GM21529 (cell line): Measurements from ENCODE around the gene STK32B.
"Not testable (repeated sequence)": the region's sequence is repeated elsewhere in the genome, so short reads cannot be mapped to it uniquely, and the experiment has no call there.

Source experiments
- ATAC-seq: cut with Tn5 transposase; IDR thresholded peaks from one replicate; pipeline ENCODE4 v1.9.1; 2021; ENCODE audit not compliant: unreplicated experiment

The STK32B gene

DNA sequence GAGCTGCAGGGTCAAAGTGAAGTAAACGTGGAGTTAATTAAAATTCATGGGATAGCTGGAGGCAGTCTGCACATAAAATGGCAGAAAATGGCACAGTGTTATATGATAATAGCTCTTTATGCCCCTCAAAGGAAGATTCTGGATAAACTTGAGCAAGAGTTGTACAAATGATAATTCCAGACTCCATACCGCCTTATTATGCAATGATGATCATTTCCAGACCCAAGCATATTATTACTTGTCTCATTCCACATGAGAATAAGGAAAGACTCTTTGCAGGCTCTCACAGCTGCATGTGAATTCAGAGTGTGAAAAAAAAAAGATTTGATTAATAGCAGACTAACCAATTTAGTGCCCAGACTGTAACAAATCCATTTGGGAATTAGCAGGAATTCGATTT is 105.4 kb downstream of the STK32B start:
- ATAC-seq: no peak

DNA sequence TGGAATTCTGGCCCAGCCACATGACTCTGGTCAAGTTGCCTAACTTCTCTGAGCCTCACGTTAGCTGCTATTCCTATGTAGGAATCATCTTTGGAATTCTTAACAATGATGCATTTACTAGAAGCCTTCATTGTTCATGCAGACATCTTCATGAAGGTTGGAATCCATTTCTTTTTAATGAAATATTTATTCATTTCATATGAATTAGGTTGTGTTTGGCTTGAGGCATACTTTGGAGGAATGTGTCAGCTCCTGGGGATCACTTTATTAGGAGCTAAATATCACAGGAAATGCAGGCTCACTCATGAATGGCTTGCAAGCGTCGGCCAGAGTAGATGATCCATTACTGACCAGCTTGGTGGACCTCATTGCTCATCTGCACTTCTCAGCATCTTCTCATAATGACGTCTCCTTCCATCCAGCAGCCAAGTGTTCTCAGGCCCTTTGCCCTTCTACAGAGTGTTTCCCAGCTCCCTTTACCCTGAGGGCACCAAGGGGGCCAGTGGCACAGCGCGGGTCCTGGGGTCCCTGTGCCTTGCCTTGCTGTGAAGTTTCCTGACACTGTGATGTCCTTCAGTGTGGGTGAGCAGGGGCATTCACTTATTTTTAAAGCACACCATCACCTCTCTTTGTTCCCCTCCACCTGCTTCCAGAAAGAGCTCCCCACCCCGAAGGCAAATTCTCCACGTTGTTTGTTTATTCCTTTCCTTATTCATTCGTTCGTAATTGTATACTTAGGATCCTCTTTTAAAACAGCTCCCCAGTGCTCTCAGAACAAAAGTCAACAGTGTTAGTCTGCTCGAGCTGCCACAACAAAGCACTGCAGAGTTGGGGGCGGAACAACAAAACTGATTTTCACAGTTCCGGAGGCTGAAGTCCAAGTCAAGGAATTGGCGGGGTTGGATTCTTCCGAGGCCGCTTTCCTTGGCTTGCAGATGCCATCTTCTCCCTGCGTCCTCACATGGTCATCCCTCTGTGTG is 106.8 kb downstream of the STK32B start:
- no peak for ATAC-seq

- ATAC-seq: no peak
Observed at GRCh38 chr4:5158825-5159224, 107.5 kb downstream of the STK32B start.

DNA sequence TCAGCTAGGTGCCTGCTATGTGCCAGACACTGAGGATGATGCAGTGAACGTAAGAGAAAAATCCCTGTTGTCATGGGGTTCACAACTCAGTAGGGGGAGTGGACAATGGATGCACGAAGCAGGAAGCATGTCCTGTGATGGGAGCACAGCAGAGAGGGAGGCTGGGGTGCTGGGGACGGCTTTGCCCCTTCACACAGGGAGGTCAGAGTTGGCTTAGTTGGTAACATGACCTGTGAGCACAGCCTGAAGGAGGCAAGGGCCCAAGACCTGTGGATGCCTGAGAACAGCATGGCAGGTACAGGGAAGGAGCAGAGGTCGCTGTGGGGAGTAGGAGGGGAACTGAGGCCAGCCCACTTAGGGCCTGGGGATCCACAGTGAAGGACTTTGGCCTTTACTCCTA is 109.4 kb downstream of the STK32B start:
- ATAC-seq: no peak

GRCh38 chr4:5162909-5163508 is 111.7 kb downstream of the STK32B start:
- no peak for ATAC-seq

DNA sequence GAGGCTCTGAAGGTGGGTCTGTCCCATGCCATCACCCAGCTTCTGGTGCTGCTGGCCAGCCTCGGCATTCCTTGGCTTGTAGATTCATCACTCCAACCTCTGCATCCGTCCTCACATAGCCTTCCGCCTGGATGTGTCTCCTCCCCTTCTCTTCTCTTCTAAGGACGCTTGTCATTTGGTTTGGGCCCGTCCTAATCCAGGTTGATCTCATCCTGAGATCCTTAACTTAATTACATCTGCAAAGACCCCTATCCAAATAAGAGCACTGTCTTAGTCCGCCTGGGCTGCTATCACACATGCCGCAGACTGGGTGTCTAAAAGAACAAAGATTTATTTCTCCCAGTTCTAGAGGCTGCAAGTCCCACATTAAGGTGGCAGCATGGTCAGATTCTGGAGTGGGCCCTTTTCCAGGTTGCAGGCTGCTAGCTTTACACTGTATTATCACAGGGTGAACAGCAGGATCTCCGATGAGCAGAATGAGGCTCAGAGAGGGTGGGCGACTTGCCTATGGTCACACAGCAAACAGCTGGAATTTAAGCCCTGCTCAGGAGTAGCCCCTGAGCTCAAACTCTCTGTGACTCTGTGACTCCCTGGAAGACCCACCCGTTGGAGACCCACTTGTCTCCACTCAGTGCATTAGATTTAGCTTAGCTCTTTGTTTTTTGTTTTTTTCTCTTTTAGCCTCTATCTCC is 113.1 kb downstream of the STK32B start:
- ATAC-seq: no peak

- ATAC-seq: no peak
Observed at GRCh38 chr4:5165420-5166369, 114.4 kb downstream of the STK32B start.

- ATAC-seq: no peak
Observed at GRCh38 chr4:5166377-5166776, 115.1 kb downstream of the STK32B start.

DNA sequence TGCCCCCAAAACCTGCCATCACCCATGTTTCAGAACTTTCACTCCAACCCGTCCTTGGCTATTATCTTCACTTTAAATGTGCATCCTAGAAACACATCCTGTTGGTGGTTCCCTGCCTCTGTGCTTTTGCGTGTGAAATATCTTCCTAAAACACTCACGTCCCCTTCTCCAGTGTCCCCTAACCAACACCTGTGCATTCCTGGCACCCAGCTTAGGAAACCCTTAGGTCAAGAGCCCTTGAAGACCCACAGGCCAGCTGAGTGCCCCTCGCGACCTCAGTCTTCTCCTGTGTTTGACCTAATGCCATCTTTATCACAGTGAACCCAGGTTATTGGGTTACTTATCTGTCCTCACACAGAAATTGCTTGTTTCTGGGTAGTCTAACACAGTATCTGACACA is 117.6 kb downstream of the STK32B start:
- ATAC-seq: no peak

GRCh38 chr4:5175836-5176235 is 124.6 kb downstream of the STK32B start:
- not testable (repeated sequence) for ATAC-seq

DNA sequence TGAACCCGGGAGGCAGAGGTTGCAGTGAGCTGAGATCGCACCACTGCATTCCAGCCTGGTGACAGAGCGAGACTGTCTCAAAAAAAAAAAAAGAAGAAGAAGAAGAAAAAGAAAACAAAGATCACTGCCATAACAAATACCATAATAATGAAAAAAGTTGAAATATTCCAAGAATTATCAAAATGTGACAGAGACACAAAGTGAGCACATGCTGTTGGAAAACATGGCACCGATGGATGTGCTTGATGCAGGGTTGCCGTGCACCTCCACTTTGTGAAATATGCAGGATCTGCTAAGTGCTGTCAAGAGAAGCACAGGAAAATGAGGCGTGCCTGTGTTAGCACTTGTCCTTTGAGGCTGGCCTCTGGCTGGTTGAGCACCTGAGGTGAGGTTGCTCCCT is 133.3 kb downstream of the STK32B start:
- ATAC-seq: no peak

- no peak for ATAC-seq
Observed at GRCh38 chr4:5185551-5185950, 134.3 kb downstream of the STK32B start.

DNA sequence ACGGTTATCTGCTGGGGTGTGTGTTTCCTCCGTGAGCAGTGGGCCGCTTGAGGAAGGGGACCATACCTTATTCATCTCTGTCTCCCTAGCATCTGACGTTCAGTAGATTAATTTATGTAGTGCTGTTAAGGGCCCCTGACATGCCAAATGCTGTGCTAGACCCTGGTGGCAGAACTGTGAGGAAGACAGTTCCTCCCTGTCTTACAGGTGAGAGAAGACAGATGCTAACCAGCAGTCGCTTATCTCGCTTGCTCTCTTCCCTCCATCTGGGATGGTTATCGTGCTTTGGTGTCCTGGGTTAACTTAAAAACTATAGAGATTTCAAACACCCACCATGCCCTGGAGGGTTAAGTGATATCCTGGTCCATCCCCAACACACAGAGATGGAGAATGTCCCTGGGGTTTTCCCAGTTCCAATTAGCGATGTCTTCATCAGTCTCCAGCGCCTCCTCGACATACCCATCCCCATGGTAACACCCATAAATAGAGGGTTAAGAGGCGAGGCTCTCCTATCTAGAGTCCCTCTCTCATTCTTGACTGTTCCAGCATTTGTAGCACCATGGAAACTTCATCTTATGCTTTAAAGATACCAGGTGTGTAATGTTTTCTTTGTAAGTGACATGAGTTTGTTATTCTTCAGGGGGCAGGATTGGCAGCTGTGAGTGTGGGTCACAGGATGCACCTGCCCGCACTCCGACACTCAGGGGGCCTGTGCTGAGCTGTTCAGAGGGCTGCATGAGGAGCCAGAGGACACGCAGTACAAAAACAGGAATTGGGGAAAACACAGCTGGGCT is 135.2 kb downstream of the STK32B start:
- ATAC-seq: no peak

GRCh38 chr4:5188130-5188529 is 136.8 kb downstream of the STK32B start:
- no peak for ATAC-seq

- ATAC-seq: no peak
Observed at GRCh38 chr4:5191831-5192230, 140.6 kb downstream of the STK32B start.

GRCh38 chr4:5192271-5192670 is 141.0 kb downstream of the STK32B start:
- no peak for ATAC-seq

- no peak for ATAC-seq
Observed at GRCh38 chr4:5192678-5193077, 141.4 kb downstream of the STK32B start.

DNA sequence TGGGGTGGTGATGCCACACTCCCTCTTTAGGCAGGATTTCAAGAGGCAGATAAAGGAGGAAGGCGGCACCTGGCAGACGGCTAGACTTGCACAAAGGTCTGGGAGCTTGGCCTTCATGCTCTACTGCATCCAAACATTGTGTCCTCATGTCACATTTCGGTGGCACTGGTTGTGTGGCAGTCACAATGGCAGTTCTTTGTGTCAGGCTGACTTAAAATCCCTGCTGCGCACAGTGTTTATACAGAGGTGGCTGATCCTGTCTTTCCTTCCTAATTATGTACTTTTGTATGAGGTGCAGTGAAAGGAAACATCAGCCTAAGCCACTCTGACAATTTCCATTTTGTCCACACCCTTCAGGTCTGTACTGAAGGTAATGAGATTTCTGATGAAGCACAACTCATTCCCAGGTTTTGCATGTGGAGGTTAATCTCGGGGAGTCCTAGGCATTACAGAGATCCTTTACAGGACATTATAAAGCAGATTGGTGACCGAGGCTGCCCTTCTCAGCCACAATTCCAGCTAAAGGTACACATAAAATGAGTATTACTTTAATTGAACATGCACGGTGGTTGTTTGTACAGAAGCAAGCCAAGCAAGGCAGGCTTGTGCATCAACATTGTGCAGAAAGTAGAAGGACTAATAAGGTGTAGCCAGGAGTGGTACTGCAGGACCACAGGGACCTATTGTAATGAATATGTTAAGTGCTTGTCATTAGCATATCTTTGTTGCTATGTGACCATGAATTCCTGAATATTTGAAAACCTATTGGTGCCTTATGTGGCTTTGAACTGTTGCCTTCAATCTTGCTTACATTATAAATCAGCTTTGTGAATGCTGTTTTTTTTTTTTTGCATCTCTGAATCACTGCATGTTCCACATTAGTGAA is 147.6 kb downstream of the STK32B start:
- no peak for ATAC-seq

DNA sequence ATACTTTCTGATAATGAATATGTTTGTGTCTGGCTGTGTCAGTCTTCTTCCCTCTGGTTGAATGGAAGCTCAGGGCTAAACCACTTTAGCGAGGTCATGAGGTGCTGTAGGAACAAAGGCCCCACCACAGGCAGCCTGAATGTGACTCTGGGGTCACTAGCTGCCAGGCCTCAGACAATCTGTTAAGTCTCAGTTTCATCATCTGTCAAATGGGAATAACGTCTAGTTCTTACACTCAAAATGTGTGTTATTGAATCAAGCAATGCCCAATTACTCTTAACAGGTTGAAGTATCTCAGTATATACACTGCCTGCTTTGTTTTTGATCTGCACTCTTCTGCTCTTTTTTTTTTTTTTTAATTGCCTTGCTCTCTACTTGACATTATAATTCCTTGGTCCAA is 148.6 kb downstream of the STK32B start:
- ATAC-seq: no peak
